Activated B cell treated with CpG ODN at 0.5 μM for 24 hours (primary cell): ENCODE measurements around the gene ARHGAP21. TPM values are rescaled to one million over a fixed set of nuclear protein-coding genes. Genes with fewer than 3 reads are reported as not detected.

Source experiments
- ATAC-seq: fragments of 200-7000 bp; cut with Tn5 transposase; one replicate; pipeline ENCODE4 v1.10.0; 2021; ENCODE audit warnings: low read depth, mild to moderate bottlenecking, moderate library complexity
- CTCF ChIA-PET: fragments of 350-600 bp; sonication (Branson Sonifier 250); formaldehyde crosslinking; loops from one replicate; lab custom pipeline; 2021; ENCODE audit warnings: antibody characterized with exemption; lab: Charles Lee
- POLR2A ChIA-PET: fragments of 350-600 bp; sonication (Branson Sonifier 250); formaldehyde crosslinking; loops from one replicate; lab custom pipeline; 2021; ENCODE audit warnings: antibody characterized with exemption; lab: Charles Lee
- DNase-seq: peaks from one replicate; pipeline ENCODE4 v3.0.0; 2022
- H3K27ac Mint-ChIP-seq: one replicate; pipeline ENCODE4 v1.8.0; 2020; ENCODE audit warnings: mixed read lengths
- H3K27me3 Mint-ChIP-seq: one replicate; pipeline ENCODE4 v1.8.0; 2021; ENCODE audit warnings: mixed read lengths
- H3K36me3 Mint-ChIP-seq: one replicate; pipeline ENCODE4 v1.8.0; 2021; ENCODE audit warnings: low read depth, mixed read lengths
- H3K4me1 Mint-ChIP-seq: one replicate; pipeline ENCODE4 v1.8.0; 2021; ENCODE audit warnings: mixed read lengths
- H3K4me3 Mint-ChIP-seq: one replicate; pipeline ENCODE4 v1.8.0; 2020; ENCODE audit warnings: mild to moderate bottlenecking, mixed read lengths
- H3K9me3 Mint-ChIP-seq: one replicate; pipeline ENCODE4 v1.8.0; 2020; ENCODE audit warnings: mixed read lengths
- CTCF ChIP-seq: fragments of 200-600 bp; IDR thresholded peaks from one replicate; pipeline ENCODE4 v1.8.0; 2022; ENCODE audit warnings: antibody characterized with exemption, mild to moderate bottlenecking
- intact Hi-C: fragments of 100-400 bp; cut with micrococcal nuclease; formaldehyde crosslinking; loops from one replicate; pipeline ENCODE4 v1.15.1; 2024
- total RNA-seq: library from RNA; stranded (reverse); gene quantifications from 2 replicates; pipeline ENCODE4 v1.2.3, GENCODE V29; 2022

ARHGAP21 gene
- total RNA-seq, 1 donor from 2014 or later = 20.8 TPM

DNA sequence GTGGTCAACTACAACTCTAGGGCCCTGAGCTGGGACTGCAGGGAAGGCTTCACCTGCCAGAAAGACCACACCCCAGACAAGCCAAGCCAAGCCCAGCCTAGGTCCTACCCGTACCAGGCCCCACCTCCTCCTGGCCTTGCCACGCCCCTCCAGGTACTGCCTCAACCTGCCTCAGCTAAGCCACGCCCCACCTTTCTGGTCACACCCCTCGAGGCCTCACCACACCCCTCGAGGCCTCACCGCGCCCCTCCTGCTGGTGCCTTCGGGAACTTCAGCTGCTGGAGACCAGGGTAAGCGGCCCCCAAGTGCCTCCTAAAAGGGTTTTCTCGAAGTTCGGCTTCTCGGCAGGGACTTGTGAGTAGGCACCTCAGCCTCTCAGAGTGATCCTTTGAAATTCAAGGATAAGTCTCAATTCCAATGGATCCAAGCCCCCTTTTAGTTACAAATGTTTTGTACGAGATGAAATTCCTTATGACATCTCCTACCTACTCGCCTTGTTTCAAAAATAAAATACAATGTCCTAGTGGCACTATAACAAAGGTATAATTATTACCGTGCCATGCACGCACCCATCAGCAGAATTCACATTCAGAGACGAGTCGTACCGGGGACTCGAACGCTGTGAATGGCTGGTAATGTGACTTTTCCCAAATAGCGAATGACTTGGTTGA, 171.2 kb downstream of the ARHGAP21 start:
- Mint-ChIP-seq H3K36me3 (no peaks in the 10 kb centered on the region), H3K27me3 (peaks cover 9% of the 10 kb centered on the region), H3K9me3 (no peaks in the 10 kb centered on the region), H3K4me3 (no peak overlapping the region), H3K27ac (no peak overlapping the region), H3K4me1 (no peaks in the 10 kb centered on the region)
- CTCF ChIA-PET = no interaction called here
- intact Hi-C loops = loop anchor here (10.0 kb wide), 1 partner anchor 1258 kb away; no protein-coding TSS in a partner anchor
- POLR2A ChIA-PET = no interaction called here
- DNase-seq = no peak
- TF ChIP-seq CTCF = no peak
- peak; percentile 47 for ATAC-seq

DNA sequence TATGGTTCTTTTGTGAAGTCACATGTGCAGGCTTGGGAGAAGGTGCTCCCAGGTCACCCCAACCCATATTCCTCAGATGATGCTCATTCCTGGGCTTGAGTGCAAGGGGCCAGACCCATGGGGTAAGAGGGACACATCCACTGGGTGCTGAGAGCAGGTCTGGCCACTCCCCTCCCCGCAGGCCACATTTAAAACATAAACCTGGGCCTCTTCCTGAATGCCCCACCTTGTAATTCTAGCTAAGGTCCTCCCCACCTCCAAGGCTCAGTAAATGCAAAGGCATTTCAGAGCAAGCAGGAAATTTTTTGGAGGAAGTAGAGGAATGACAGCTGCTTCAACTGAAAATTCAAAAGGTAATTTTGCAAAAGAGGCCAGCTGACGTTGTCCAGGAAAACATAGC, 172.5 kb downstream of the ARHGAP21 start:
- no peak overlapping the region for H3K27ac Mint-ChIP-seq
- H3K36me3 Mint-ChIP-seq = no peaks in the 10 kb centered on the region
- DNase-seq (no peak), ATAC-seq (no peak)
- TF ChIP-seq CTCF = no peak
- ChIA-PET CTCF (no interaction called here), POLR2A (no interaction called here)
- H3K9me3 Mint-ChIP-seq = no peaks in the 10 kb centered on the region
- H3K27me3 Mint-ChIP-seq = peaks cover 4% of the 10 kb centered on the region
- no peak overlapping the region for H3K4me3 Mint-ChIP-seq
- intact Hi-C loops = loop anchor here (10.0 kb wide), 1 partner anchor 1256 kb away; no protein-coding TSS in a partner anchor
- H3K4me1 Mint-ChIP-seq = no peaks in the 10 kb centered on the region

GRCh38 chr10:24550680-24551079, 173.0 kb downstream of the ARHGAP21 start:
- Mint-ChIP-seq H3K9me3 (no peaks in the 10 kb centered on the region), H3K4me3 (no peak overlapping the region), H3K4me1 (no peaks in the 10 kb centered on the region), H3K36me3 (no peaks in the 10 kb centered on the region), H3K27me3 (peaks cover 4% of the 10 kb centered on the region), H3K27ac (no peak overlapping the region)
- ATAC-seq (no peak), DNase-seq (no peak)
- intact Hi-C loops = loop anchor here (10.0 kb wide), 1 partner anchor 1256 kb away; no protein-coding TSS in a partner anchor
- POLR2A ChIA-PET = no interaction called here
- CTCF ChIA-PET = no interaction called here
- no peak for TF ChIP-seq CTCF

DNA sequence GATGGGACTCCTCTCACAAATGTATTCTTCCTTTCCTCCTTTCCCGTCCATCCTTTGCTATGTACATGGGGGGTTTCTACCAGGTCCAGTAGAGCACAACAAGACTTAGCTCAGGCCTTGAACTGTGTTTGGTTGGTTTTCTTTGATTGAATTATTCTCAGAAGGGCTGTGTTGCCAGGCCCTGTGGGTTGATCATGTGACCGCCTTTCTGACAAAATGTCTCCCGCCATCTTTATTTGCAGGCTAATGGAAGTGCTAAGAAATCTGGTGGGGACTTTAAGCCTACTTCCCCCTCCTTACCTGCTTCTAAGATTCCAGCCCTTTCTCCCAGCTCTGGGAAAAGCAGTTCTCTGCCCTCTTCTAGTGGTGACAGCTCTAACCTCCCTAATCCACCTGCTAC, 178.1 kb downstream of the ARHGAP21 start:
- ATAC-seq (no peak), DNase-seq (no peak)
- ChIA-PET POLR2A (no interaction called here), CTCF (no interaction called here)
- peaks cover 4% of the 10 kb centered on the region for H3K27me3 Mint-ChIP-seq
- no peak overlapping the region for H3K27ac Mint-ChIP-seq
- no peaks in the 10 kb centered on the region for H3K9me3 Mint-ChIP-seq
- no peak overlapping the region for H3K4me3 Mint-ChIP-seq
- H3K36me3 Mint-ChIP-seq = no peaks in the 10 kb centered on the region
- intact Hi-C loops = no loop called here
- TF ChIP-seq CTCF = no peak
- H3K4me1 Mint-ChIP-seq = no peaks in the 10 kb centered on the region

GRCh38 chr10:24544776-24545175, 178.9 kb downstream of the ARHGAP21 start:
- intact Hi-C loops = no loop called here
- POLR2A ChIA-PET = no interaction called here
- ATAC-seq = no peak
- no peak overlapping the region for H3K4me3 Mint-ChIP-seq
- DNase-seq = no peak
- no peak overlapping the region for H3K27ac Mint-ChIP-seq
- H3K36me3 Mint-ChIP-seq = no peaks in the 10 kb centered on the region
- H3K4me1 Mint-ChIP-seq = no peaks in the 10 kb centered on the region
- TF ChIP-seq CTCF = no peak
- H3K27me3 Mint-ChIP-seq = peaks cover 4% of the 10 kb centered on the region
- no peaks in the 10 kb centered on the region for H3K9me3 Mint-ChIP-seq
- CTCF ChIA-PET = no interaction called here
